ENCODE data around the gene NOTO.

DNA sequence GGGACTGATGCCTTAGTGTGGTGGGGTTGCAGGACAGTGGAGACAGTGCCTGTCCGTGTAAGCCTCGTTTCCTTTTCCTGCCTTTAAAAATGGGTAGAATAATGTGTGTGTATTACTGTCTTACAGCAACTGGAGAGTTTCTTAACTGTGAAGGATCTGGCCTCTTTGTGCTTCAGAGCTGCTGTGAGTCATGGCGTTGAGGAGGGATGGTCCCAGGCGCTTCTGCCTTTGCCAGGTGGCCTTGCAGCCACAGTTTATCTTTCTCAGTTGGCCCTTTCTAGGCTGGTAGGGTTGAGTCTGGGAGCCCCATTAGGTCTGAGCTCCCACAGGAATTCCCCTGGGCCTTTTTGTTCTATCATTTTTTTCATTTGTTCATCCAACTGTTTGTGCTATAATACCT is 21.4 kb downstream of the NOTO start:
- TF ChIP-seq EZH2 (IDR thresholded peaks at IDR 0.05; ENCODE audit: borderline replicate concordance, control insufficient read depth, low read depth, low read length): no peak
- TF ChIP-seq POLR2A (IDR thresholded peaks at IDR 0.05; ENCODE audit: low read depth, low read length): no peak
- no peak for TF ChIP-seq POLR2AphosphoS5 (IDR thresholded peaks at IDR 0.05; ENCODE audit: low read length)
- TF ChIP-seq EP300 (IDR thresholded peaks at IDR 0.05; ENCODE audit: borderline replicate concordance in 1 of 2, control insufficient read depth in 1 of 2, low read depth in 2 of 2, low read length in 2 of 2): no peak

Measured in GM12878 (cell line).